Activated naive CD4-positive, alpha-beta T cell treated with anti-CD3 and anti-CD28 coated beads, Interleukin-2, amount 50 U/mL, for 16 hours (primary cell): ENCODE data around the gene PCED1B.
"Not testable (repeated sequence)": the region's sequence is repeated elsewhere in the genome, so short reads cannot be mapped to it uniquely, and the experiment has no call there.

ENCODE experiments used
- DNase-seq: peaks from one replicate; pipeline ENCODE4 v3.0.0-alpha.2; 2020

PCED1B gene

GRCh38 chr12:47244835-47245234, 165.4 kb downstream of the PCED1B start:
- no peak for DNase-seq

GRCh38 chr12:47245623-47246022, 166.2 kb downstream of the PCED1B start:
- no peak for DNase-seq

- no peak for DNase-seq
Measured at GRCh38 chr12:47247418-47247817, 168.0 kb downstream of the PCED1B start.

GRCh38 chr12:47249082-47249481, 169.7 kb downstream of the PCED1B start:
- DNase-seq = no peak

GRCh38 chr12:47249719-47250357, 170.4 kb downstream of the PCED1B start:
- no peak for DNase-seq

- no peak for DNase-seq
Measured at GRCh38 chr12:47251919-47252318, 172.5 kb downstream of the PCED1B start.

GRCh38 chr12:47264951-47265350, 185.5 kb downstream of the PCED1B start:
- no peak for DNase-seq

- no peak for DNase-seq
Measured at GRCh38 chr12:47265391-47265790, 186.0 kb downstream of the PCED1B start.

GRCh38 chr12:47267571-47267970, 188.2 kb downstream of the PCED1B start:
- DNase-seq = no peak

GRCh38 chr12:47268501-47269454, 189.4 kb downstream of the PCED1B start:
- no peak for DNase-seq

- no peak for DNase-seq
Measured at GRCh38 chr12:47269916-47270315, 190.5 kb downstream of the PCED1B start.

- DNase-seq = no peak
Measured at GRCh38 chr12:47270782-47271664, 191.6 kb downstream of the PCED1B start.

- no peak for DNase-seq
Measured at GRCh38 chr12:47271800-47272239, 192.4 kb downstream of the PCED1B start.

GRCh38 chr12:47272412-47273190, 193.2 kb downstream of the PCED1B start:
- DNase-seq = no peak

GRCh38 chr12:47273191-47273626, 193.8 kb downstream of the PCED1B start:
- no peak for DNase-seq

GRCh38 chr12:47274760-47275159, 195.3 kb downstream of the PCED1B start:
- no peak for DNase-seq

- DNase-seq = no peak
Measured at GRCh38 chr12:47276253-47276620, 196.8 kb downstream of the PCED1B start.

GRCh38 chr12:47276621-47277309, 197.3 kb downstream of the PCED1B start:
- peak; percentile 30 for DNase-seq

GRCh38 chr12:47277972-47278448, 198.6 kb downstream of the PCED1B start:
- DNase-seq = no peak

GRCh38 chr12:47279758-47280157, 200.3 kb downstream of the PCED1B start:
- DNase-seq = not testable (repeated sequence)

- no peak for DNase-seq
Measured at GRCh38 chr12:47280543-47281300, 201.3 kb downstream of the PCED1B start.
